GM12873 (cell line): Measurements from ENCODE around the gene ESR2.

Experiments used
- TF ChIP-seq, protein P1 (sequence below): IDR thresholded peaks from 2 replicates; pipeline ENCODE4 v1.5.1; 2012; ENCODE audit warnings: low read depth, mild to moderate bottlenecking, moderate library complexity, low read length, control low read depth; ENCODE audit not compliant: insufficient read depth; ENCODE audit errors: missing control alignments

Gene ESR2

DNA sequence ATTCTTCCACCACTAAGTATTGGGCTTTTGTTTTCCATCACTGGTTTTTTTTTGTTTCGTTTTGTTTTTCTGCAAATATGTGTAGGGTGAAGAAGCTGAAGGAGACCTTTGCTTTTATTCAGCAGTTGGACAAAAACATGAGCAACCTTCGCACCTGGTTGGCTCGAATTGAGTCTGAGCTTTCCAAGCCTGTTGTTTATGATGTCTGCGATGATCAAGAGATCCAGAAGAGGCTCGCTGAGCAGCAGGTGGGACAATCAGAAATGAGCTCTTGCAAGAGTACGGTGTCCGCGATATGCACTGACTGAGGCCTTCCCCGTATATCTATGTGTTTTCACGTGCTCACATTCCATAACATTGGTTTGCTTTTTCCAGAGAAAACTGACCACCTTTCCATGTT is 91.5 kb downstream of the ESR2 start:
- TF ChIP-seq, protein P1, sequence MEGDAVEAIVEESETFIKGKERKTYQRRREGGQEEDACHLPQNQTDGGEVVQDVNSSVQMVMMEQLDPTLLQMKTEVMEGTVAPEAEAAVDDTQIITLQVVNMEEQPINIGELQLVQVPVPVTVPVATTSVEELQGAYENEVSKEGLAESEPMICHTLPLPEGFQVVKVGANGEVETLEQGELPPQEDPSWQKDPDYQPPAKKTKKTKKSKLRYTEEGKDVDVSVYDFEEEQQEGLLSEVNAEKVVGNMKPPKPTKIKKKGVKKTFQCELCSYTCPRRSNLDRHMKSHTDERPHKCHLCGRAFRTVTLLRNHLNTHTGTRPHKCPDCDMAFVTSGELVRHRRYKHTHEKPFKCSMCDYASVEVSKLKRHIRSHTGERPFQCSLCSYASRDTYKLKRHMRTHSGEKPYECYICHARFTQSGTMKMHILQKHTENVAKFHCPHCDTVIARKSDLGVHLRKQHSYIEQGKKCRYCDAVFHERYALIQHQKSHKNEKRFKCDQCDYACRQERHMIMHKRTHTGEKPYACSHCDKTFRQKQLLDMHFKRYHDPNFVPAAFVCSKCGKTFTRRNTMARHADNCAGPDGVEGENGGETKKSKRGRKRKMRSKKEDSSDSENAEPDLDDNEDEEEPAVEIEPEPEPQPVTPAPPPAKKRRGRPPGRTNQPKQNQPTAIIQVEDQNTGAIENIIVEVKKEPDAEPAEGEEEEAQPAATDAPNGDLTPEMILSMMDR, result no peak

DNA sequence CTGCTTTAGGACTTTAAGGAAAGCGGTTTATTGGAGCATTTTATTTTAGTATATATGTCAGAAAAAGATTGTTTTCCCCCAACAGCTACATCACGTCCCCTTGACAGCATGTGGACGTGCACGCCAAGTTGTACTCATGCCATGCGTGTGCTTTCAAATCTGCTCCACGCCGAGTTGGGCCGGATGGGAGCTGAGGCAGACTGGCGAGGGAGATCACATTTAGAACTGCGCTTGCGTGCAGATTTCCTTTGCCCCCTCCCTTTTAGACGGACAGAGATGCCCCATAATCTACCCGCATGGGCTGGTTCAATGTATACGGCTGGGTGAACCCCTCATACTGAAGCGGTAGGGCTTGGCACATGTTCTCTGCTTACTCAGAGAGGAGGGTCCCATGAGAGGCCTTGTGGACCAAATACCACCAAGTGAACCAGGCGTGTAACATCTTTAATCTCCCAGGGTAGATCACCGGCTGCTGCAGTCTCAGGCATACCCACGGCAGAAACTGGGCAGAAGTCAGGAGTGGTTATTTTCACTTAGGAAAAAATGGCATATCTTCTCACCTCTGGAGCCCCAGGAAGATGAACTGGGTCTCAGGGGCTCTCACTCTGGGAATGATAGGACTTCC is 92.1 kb downstream of the ESR2 start:
- TF ChIP-seq, protein P1, result no peak

DNA sequence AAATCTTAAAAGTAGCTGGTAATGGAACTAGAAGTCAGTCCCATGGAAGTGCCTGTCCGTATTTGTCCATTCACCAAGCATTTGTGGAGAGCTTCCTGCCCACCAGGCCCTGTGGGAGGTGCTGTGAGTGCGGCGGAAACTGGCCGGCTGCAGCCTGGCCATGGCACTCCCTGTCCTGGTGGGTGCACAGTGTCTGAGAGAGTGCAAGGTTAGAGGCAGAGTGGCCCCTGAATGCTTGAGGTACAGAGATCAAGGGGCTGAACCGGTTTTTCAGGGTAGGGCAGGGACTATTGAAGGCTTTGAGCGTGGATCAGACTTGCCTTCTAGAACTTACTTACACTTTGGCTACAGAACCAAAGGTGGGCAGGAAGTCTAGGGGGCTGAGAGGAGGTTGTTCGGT is 92.9 kb downstream of the ESR2 start:
- TF ChIP-seq, protein P1, result no peak

DNA sequence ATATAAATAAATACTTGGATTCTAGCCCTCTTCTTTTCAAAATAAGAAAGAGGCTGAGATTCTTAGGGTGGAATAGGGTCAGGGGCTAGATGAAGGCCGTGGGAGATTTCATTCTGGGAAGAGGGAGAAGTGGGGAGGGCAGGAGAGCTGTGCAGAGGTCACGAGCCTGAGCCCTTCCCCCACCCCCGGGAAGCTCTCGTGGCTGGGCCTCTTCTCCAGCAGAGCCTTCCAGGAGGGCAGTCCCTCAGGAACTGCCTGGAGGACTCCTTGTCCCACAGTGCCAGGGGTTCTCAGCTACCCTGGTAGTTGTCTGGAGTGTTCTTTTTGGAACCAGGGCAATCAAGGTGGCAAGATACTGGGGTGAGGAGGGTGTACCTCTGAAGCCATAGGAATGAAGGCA is 94.0 kb downstream of the ESR2 start:
- TF ChIP-seq, protein P1, result no peak

DNA sequence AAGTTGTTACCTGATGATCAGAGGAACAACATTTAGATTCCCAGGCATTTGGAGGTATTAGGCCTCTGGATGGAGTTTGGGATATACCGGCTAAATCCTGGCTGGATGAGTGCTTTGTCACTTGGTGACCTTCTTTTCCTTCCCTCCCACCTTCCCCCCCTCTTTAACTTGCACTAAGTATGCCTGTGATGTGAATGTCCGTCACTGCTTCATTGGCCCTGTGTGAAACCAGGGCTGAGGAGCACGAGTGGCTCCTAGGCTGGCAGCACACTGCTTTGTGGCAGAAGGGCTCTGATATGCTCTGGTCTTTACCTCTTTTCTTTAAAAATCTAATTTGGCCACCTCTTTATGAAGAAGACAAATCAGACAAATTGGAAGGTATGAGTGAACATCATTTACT is 95.7 kb downstream of the ESR2 start:
- TF ChIP-seq, protein P1, result no peak

DNA sequence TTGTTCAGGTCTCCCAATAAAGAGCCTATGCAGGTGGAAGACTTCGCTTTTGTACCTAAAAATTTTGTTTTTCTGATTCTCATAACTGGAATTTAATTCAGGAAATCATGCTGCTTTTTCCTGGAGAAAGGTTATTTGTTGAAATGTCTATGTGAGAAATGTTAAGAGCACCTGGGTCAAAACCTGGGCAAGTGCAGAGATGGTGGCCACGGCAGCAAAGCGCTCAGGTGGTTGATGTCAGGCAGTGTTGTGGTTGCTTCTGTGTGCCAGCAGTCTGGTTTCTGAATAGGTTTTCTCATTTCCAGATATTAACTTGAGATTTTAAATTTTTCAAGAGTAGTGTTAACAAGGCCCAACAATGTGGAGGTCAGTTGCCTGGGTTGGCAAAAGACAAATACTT is 96.2 kb downstream of the ESR2 start:
- TF ChIP-seq, protein P1, result no peak

DNA sequence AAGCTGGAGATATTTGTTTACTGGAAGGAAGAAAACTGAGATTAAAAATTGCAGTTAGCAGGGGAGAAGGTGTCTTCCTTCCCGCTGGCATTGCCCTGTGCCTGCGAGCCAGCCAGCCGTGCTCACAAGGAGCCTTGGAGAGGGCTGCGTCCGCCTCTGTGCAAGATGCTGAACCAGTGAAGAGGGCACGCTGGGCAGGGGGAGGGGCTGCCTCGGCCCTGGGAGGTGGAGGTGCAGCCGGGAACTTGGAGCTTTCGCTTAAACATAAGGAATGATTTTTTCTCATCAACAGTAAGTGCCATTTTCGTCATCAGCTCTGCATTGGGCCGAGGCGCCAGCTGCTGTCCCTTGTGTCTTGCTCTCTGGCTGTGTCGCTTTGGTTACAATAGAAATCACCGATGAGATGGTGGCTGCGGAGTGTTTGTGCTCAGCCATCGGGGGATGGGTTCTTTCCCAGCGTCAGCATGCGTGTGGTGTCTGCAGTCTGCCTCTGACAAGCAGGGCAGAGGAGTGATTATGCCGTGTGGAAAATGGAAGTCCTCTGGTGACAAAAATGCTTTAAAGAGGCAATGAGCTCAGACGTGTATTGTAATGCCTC is 97.3 kb downstream of the ESR2 start:
- TF ChIP-seq, protein P1, result no peak
